ENCODE results near the gene NDST1. TPM values are rescaled to one million over a fixed set of nuclear protein-coding genes. Genes with fewer than 3 reads are reported as not detected.

The NDST1 gene
- total RNA-seq, 4 donors from 2014 or later: 36.1 to 70.5 (median 50.5) TPM

GRCh38 chr5:150576449-150576949 lies 68.6 kb downstream of the NDST1 start:
- Histone ChIP-seq H3K27ac (no peak overlapping the region), H3K9me3 (no peaks in the 10 kb centered on the region), H3K36me3 (no peaks in the 10 kb centered on the region), H3K4me1 (no peaks in the 10 kb centered on the region), H3K27me3 (no peaks in the 10 kb centered on the region), H3K4me3 (no peak overlapping the region)
- TF ChIP-seq CTCF (IDR thresholded peaks at IDR 0.05 in 4 of 5, conservative IDR thresholded peaks at IDR 0.05 in 1 of 5) (no peak), POLR2A (IDR thresholded peaks at IDR 0.05) (no peak)
- intact Hi-C loops (cut with DNase I; ENCODE audit: low total_unique reads): no loop called here
- in situ Hi-C loops (cut with MboI; ENCODE audit: low sequenced_read_pairs in 4 of 4): no loop called here
- no peak for ATAC-seq
- peak in 1 of 2 donors; percentile 7 for DNase-seq

- DNase-seq: peak in 1 of 2 donors; percentile 6
- Histone ChIP-seq H3K4me3 (no peak overlapping the region), H3K36me3 (no peaks in the 10 kb centered on the region), H3K4me1 (no peaks in the 10 kb centered on the region), H3K9me3 (no peaks in the 10 kb centered on the region), H3K27ac (no peak overlapping the region), H3K27me3 (no peaks in the 10 kb centered on the region)
- TF ChIP-seq POLR2A (IDR thresholded peaks at IDR 0.05) (no peak), CTCF (IDR thresholded peaks at IDR 0.05 in 4 of 5, conservative IDR thresholded peaks at IDR 0.05 in 1 of 5) (no peak)
- no peak for ATAC-seq
- intact Hi-C loops (cut with DNase I; ENCODE audit: low total_unique reads): no loop called here
- in situ Hi-C loops (cut with MboI; ENCODE audit: low sequenced_read_pairs in 4 of 4): no loop called here
Measured at GRCh38 chr5:150577378-150578139, 69.6 kb downstream of the NDST1 start.

- intact Hi-C loops (cut with DNase I; ENCODE audit: low total_unique reads) (no loop called here), in situ Hi-C loops (cut with MboI; ENCODE audit: low sequenced_read_pairs in 4 of 4) (no loop called here)
- Histone ChIP-seq H3K27ac (no peak overlapping the region), H3K27me3 (no peaks in the 10 kb centered on the region), H3K9me3 (no peaks in the 10 kb centered on the region), H3K4me3 (no peak overlapping the region), H3K36me3 (no peaks in the 10 kb centered on the region), H3K4me1 (no peaks in the 10 kb centered on the region)
- ATAC-seq (no peak), DNase-seq (peak in 1 of 2 donors; percentile 7)
- TF ChIP-seq POLR2A (IDR thresholded peaks at IDR 0.05): no peak
- TF ChIP-seq CTCF (IDR thresholded peaks at IDR 0.05 in 4 of 5, conservative IDR thresholded peaks at IDR 0.05 in 1 of 5): no peak
Measured at GRCh38 chr5:150578781-150579461, 71.0 kb downstream of the NDST1 start.

GRCh38 chr5:150579462-150580400 lies 71.8 kb downstream of the NDST1 start:
- TF ChIP-seq CTCF (IDR thresholded peaks at IDR 0.05 in 4 of 5, conservative IDR thresholded peaks at IDR 0.05 in 1 of 5): no peak
- TF ChIP-seq POLR2A (IDR thresholded peaks at IDR 0.05): no peak
- Histone ChIP-seq H3K4me1 (no peaks in the 10 kb centered on the region), H3K27ac (no peak overlapping the region)

More at GRCh38 chr5:150579462-150580400, 71.8 kb downstream of the NDST1 start:
- H3K27me3 ChIP-seq: no peaks in the 10 kb centered on the region
- DNase-seq (peak in 1 of 2 donors; percentile 4), ATAC-seq (no peak)
- H3K9me3 ChIP-seq: no peaks in the 10 kb centered on the region
- intact Hi-C loops (cut with DNase I; ENCODE audit: low total_unique reads): no loop called here
- H3K36me3 ChIP-seq: no peaks in the 10 kb centered on the region
- H3K4me3 ChIP-seq: no peak overlapping the region
- in situ Hi-C loops (cut with MboI; ENCODE audit: low sequenced_read_pairs in 4 of 4): no loop called here

Data from gastrocnemius medialis (tissue), 4 donors.